Transverse colon (tissue), 4 donors: Measurements from ENCODE around the gene GRB7. TPM values are rescaled to one million over a fixed set of nuclear protein-coding genes. Genes with fewer than 3 reads are reported as not detected.

Source experiments
- DNase-seq: peaks from one replicate; pipeline ENCODE4 v3.0.0-alpha.2; 2019
- H3K27ac ChIP-seq, 4 donors: fragments of 200-600 bp; sonication (generic); 2 replicates each; pipeline ENCODE4 v1.5.1; 2016 to 2018; ENCODE audit warnings: inconsistent platforms in 4 of 4
- H3K27me3 ChIP-seq: fragments of 200-600 bp; sonication (generic); 2 replicates; pipeline ENCODE4 v1.5.1; 2017; ENCODE audit warnings: inconsistent platforms
- H3K36me3 ChIP-seq, 4 donors: fragments of 200-600 bp; sonication (generic); 2 replicates each; pipeline ENCODE4 v1.5.1; 2017 to 2019; ENCODE audit warnings: inconsistent platforms in 4 of 4
- H3K4me1 ChIP-seq, 4 donors: fragments of 200-600 bp; sonication (generic); 2 replicates each; pipeline ENCODE4 v1.5.1; 2017 to 2020; ENCODE audit warnings: inconsistent platforms in 4 of 4
- H3K4me3 ChIP-seq, 4 donors: fragments of 200-600 bp; sonication (generic); 1 replicate in 1 of 4; 2 replicates in 3 of 4; pipeline versions ENCODE4 v1.5.1 to v1.6.1; 2017 to 2019; ENCODE audit warnings: inconsistent platforms in 4 of 4
- H3K9me3 ChIP-seq, 2 donors: fragments of 200-600 bp; sonication (generic); 2 replicates each; pipeline ENCODE4 v1.5.1; 2017 to 2019; ENCODE audit warnings: inconsistent platforms in 2 of 2
- EP300 ChIP-seq: sonication (generic); formaldehyde crosslinking; IDR thresholded peaks from one replicate; pipeline ENCODE4 v1.6.1; 2017; ENCODE audit warnings: antibody characterized with exemption, low read depth
- POLR2A ChIP-seq: fragments of 450-650 bp; IDR thresholded peaks from one replicate; pipeline ENCODE4 v1.6.1; 2016; ENCODE audit warnings: antibody characterized with exemption, mild to moderate bottlenecking, moderate library complexity
- POLR2AphosphoS5 ChIP-seq, 3 donors: sonication (generic); formaldehyde crosslinking; IDR thresholded peaks; one replicate each; pipeline ENCODE4 v1.6.1; 2016; ENCODE audit warnings: antibody characterized with exemption in 3 of 3
- WGBS, 2 donors: methylation state at CpG; one replicate each; pipeline ENCODE4 v1.1.5; 2018; ENCODE audit warnings: low coverage in 1 of 2; 5-methylcytosine and 5-hydroxymethylcytosine counted together
- in situ Hi-C, 4 donors: fragments of 200-750 bp; cut with MboI; loops; one replicate each; pipeline versions ENCODE4 v1.15.0 to v1.15.1; 2017; ENCODE audit warnings: low sequenced_read_pairs in 3 of 4, low pct_ligation_motif_present in 1 of 4, low pct_unique_long_range_greater_than_20kb in 1 of 4
- intact Hi-C: fragments of 100-400 bp; cut with DNase I; formaldehyde crosslinking; loops from one replicate; pipeline ENCODE4 v1.15.1; 2023; ENCODE audit warnings: low total_unique reads
- total RNA-seq, 4 donors: library from RNA; depleted of rRNA; stranded (reverse); fragments of >200 nt; gene quantifications; one replicate each; pipeline ENCODE4 v1.1.0, GENCODE V29; 2016
- TF ChIP-seq, protein P1 (sequence below), 5 experiments: fragments of 200-600 bp in 3 of 5; fragments of 450-650 bp in 2 of 5; sonication (generic) in 3 of 5; IDR thresholded peaks; 1 replicate in 2 of 5; 2 replicates in 3 of 5; pipeline ENCODE4 v1.5.1; 2016 to 2017; ENCODE audit warnings: antibody characterized with exemption in 5 of 5, inconsistent platforms in 3 of 5, mild to moderate bottlenecking in 2 of 5, moderate library complexity in 1 of 5

Gene GRB7
- total RNA-seq: 10 to 100 TPM; 25.9 to 44.5 (median 32.3) TPM

DNA sequence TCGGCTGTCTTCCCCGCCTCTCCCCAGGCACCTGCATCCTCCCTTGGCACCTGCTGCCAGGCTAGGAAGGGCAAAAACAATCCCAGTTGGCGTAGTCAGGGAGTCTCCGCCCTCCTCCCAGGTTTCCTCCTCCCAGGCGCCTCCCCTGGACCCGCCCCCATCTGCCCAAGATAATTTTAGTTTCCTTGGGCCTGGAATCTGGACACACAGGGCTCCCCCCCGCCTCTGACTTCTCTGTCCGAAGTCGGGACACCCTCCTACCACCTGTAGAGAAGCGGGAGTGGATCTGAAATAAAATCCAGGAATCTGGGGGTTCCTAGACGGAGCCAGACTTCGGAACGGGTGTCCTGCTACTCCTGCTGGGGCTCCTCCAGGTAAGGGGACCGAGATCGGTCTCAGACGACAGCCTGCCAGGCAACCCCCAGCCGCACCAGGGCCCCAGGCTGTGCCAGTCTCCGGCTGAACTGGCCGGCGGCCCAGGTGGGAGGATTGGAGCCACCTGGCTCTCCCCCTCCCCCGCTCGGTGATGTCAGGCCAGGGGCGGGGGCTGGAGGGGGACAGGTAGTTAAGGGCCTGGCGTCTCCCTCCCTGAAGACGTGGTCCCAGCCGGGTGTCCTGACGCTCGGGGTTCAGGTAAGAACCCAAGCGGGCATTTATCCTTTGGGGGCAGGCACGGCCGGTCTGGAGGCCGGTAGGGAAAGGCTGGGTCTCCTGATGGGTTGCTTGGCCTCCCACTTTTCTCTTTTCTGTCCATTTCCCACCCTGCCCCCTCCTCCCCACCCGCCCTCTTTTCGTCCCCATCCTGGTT, at the start of gene GRB7:
GRB7 (plus strand) TSS at position 179 of the 808 bp plus-strand sequence. CDS start 4,364 bp downstream, outside the sequence.
- DNase-seq: peak; percentile 89
- Histone ChIP-seq H3K27me3 (peaks cover 39% of the 10 kb centered on the region), H3K4me3 (peak within 1 kb of the TSS; percentile 21 to 63 (median 46)), H3K4me1 (peaks cover 5 to 55% (median 32%) of the 10 kb centered on the region in 4 donors), H3K36me3 (no peaks in the 10 kb centered on the region), H3K27ac (peak within 1 kb of the TSS; percentile 83 to 92 (median 90)), H3K9me3 (no peaks in the 10 kb centered on the region)
- intact Hi-C loops (no loop called here), in situ Hi-C loops (loop anchor here in 1 of 4 donors (25.0 kb wide), 1 partner anchor 101 kb away; the partner anchor contains the start of genes PPP1R1B and STARD3)
- WGBS, 2 donors: 18% methylated on average over 27 of the region's 34 CpGs; no CpG with 5 or more reads in 1 of the 2 donors
- TF ChIP-seq EP300 (no peak), POLR2AphosphoS5 (IDR thresholded peaks at IDR 0.05) (peak; percentile 81 to 91 (median 85)), POLR2A (peak; percentile 87)

DNA sequence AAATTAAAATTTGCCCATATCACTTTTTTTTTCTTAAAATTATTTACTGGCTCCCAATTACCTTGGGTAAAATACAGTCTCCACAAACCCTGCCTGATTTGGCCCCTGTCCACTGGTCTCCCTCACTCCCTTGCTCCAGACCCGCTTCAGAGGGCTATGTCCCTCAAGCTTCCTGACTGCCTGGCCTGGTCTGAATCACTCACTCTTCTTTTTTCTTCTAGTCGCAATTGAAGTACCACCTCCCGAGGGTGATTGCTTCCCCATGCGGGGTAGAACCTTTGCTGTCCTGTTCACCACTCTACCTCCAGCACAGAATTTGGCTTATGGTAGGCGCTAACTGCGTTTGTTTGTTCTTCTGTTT, 49.3 kb upstream of the GRB7 start:
- Histone ChIP-seq H3K36me3 (peaks cover 0 to 7% (median 0%) of the 10 kb centered on the region in 4 donors), H3K4me3 (peak overlapping the region; percentile 39 to 86 (median 66)), H3K4me1 (peaks cover 8 to 24% (median 18%) of the 10 kb centered on the region in 4 donors), H3K27me3 (no peaks in the 10 kb centered on the region), H3K27ac (peak overlapping the region; percentile 88 to 94 (median 93)), H3K9me3 (no peaks in the 10 kb centered on the region)
- intact Hi-C loops (no loop called here), in situ Hi-C loops (no loop called here)
- TF ChIP-seq, protein P1, sequence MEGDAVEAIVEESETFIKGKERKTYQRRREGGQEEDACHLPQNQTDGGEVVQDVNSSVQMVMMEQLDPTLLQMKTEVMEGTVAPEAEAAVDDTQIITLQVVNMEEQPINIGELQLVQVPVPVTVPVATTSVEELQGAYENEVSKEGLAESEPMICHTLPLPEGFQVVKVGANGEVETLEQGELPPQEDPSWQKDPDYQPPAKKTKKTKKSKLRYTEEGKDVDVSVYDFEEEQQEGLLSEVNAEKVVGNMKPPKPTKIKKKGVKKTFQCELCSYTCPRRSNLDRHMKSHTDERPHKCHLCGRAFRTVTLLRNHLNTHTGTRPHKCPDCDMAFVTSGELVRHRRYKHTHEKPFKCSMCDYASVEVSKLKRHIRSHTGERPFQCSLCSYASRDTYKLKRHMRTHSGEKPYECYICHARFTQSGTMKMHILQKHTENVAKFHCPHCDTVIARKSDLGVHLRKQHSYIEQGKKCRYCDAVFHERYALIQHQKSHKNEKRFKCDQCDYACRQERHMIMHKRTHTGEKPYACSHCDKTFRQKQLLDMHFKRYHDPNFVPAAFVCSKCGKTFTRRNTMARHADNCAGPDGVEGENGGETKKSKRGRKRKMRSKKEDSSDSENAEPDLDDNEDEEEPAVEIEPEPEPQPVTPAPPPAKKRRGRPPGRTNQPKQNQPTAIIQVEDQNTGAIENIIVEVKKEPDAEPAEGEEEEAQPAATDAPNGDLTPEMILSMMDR (IDR thresholded peaks at IDR 0.05): no peak
- TF ChIP-seq EP300 (no peak), POLR2AphosphoS5 (IDR thresholded peaks at IDR 0.05) (no peak), POLR2A (no peak)
- WGBS, 2 donors: 15 to 17% methylated on average over 6 of the region's 6 CpGs
- DNase-seq: no peak

DNA sequence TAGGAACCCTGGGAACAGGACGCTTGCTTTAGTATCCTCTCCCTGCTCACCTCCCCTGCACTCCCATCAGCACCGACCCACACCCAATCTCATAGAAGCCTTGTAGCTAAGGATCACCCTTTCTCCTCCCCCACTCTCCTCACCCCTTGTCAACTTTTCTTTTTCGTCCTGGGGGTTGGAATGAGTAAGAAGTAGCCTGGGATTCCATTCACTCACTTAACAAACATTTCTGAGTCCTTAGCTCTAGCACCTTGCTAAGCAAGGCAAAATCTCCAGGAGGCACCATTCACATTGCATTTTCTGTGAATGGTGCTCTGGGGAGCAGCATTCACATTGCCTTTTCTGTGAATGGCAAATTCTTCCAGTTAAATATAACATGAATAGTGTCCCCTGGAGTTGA, 48.8 kb upstream of the GRB7 start:
- intact Hi-C loops: no loop called here
- no peak for DNase-seq
- 30 to 50% methylated on average over 1 to 3 of the region's 3 CpGs for WGBS, 2 donors
- H3K4me3 ChIP-seq: peak overlapping the region in 1 of 4 donors; percentile 86
- TF ChIP-seq, protein P1 (IDR thresholded peaks at IDR 0.05): no peak
- no peak for TF ChIP-seq POLR2AphosphoS5 (IDR thresholded peaks at IDR 0.05)
- no peak for TF ChIP-seq EP300
- TF ChIP-seq POLR2A: no peak
- peaks cover 0 to 7% (median 0%) of the 10 kb centered on the region in 4 donors for H3K36me3 ChIP-seq
- H3K27me3 ChIP-seq: no peaks in the 10 kb centered on the region
- peak overlapping the region in 2 of 4 donors; percentile 93 for H3K27ac ChIP-seq
- no peaks in the 10 kb centered on the region for H3K9me3 ChIP-seq
- peaks cover 8 to 24% (median 18%) of the 10 kb centered on the region in 4 donors for H3K4me1 ChIP-seq
- in situ Hi-C loops: no loop called here

DNA sequence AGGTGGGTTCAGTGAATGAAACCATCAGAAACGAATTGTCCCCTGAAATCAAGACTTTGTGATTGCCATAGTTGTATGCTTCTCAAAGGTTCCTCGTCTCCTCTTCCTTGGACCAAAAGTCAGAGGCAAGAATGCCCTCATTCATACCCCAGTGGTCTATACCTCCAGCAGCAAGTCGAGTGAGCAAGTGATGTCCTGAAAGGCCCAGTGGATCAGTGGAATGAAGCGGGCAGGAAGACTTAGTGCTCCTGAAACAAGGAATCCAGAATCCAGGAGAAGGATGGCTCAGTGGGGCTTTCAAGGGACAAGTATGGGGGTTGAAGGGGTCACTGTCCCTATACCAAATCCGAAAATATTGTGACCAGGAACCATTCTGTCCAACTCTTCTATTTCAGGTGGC, 43.1 kb upstream of the GRB7 start:
- H3K4me1 ChIP-seq: peaks cover 0 to 18% (median 11%) of the 10 kb centered on the region in 4 donors
- in situ Hi-C loops: no loop called here
- H3K27ac ChIP-seq: peak overlapping the region in 2 of 4 donors; percentile 42 to 71
- TF ChIP-seq, protein P1 (IDR thresholded peaks at IDR 0.05): no peak
- no peak for TF ChIP-seq POLR2AphosphoS5 (IDR thresholded peaks at IDR 0.05)
- intact Hi-C loops: no loop called here
- 69 to 88% methylated on average over 3 to 5 of the region's 5 CpGs for WGBS, 2 donors
- no peak overlapping the region for H3K4me3 ChIP-seq
- no peaks in the 10 kb centered on the region for H3K9me3 ChIP-seq
- no peaks in the 10 kb centered on the region for H3K27me3 ChIP-seq
- H3K36me3 ChIP-seq: no peaks in the 10 kb centered on the region
- DNase-seq: no peak
